IMR-90 (cell line): Measurements from ENCODE around the gene SH2D6.

Source experiments
- BHLHE40 ChIP-seq: fragments of 150-350 bp; IDR thresholded peaks from 2 replicates; pipeline ENCODE4 v1.6.1; 2016; ENCODE audit warnings: mild to moderate bottlenecking, low read depth, low read length
- CEBPB ChIP-seq: IDR thresholded peaks from 2 replicates; pipeline ENCODE4 v1.6.1; 2012; ENCODE audit warnings: low read depth, low read length, improper control_type of control experiment
- CHD1 ChIP-seq: IDR thresholded peaks from 2 replicates; pipeline ENCODE4 v1.6.1; 2012; ENCODE audit warnings: low read depth, low read length, improper control_type of control experiment
- FOS ChIP-seq: fragments of 150-350 bp; IDR thresholded peaks from 2 replicates; pipeline ENCODE4 v1.6.1; 2016; ENCODE audit warnings: low read depth, low read length
- MAFK ChIP-seq: IDR thresholded peaks from 2 replicates; pipeline ENCODE4 v1.6.1; 2012; ENCODE audit warnings: low read depth, low read length, improper control_type of control experiment
- MXI1 ChIP-seq: IDR thresholded peaks from 2 replicates; pipeline ENCODE4 v1.6.1; 2012; ENCODE audit warnings: low read depth, mild to moderate bottlenecking, low read length, moderate library complexity, borderline replicate concordance
- POLR2A ChIP-seq: IDR thresholded peaks from 2 replicates; pipeline ENCODE4 v1.6.1; 2012; ENCODE audit warnings: mild to moderate bottlenecking, low read depth, low read length
- RAD21 ChIP-seq: IDR thresholded peaks from 2 replicates; pipeline ENCODE4 v1.6.1; 2012; ENCODE audit warnings: low read length, improper control_type of control experiment
- RCOR1 ChIP-seq: IDR thresholded peaks from 2 replicates; pipeline ENCODE4 v1.6.1; 2012; ENCODE audit warnings: mild to moderate bottlenecking, low read length, improper control_type of control experiment; ENCODE audit not compliant: insufficient replicate concordance
- RFX5 ChIP-seq: IDR thresholded peaks from 2 replicates; pipeline ENCODE4 v1.8.0; 2012; ENCODE audit warnings: low read depth, mild to moderate bottlenecking, low read length, moderate library complexity
- SMC3 ChIP-seq: fragments of 150-350 bp; IDR thresholded peaks from 2 replicates; pipeline ENCODE4 v1.6.1; 2016; ENCODE audit warnings: low read depth, mild to moderate bottlenecking, antibody characterized with exemption, low read length, moderate library complexity
- TF ChIP-seq, protein P1 (sequence below): conservative IDR thresholded peaks from 2 replicates; pipeline ENCODE4 v1.5.1; 2012; ENCODE audit warnings: mild to moderate bottlenecking, low read depth, low read length, improper control_type of control experiment
- TF ChIP-seq, protein P2 (sequence below): fragments of 150-350 bp; IDR thresholded peaks from 2 replicates; pipeline ENCODE4 v1.6.1; 2017; ENCODE audit warnings: mild to moderate bottlenecking, antibody characterized with exemption, low read length, low read depth
- TF ChIP-seq, protein P3 (sequence below): fragments of 150-350 bp; IDR thresholded peaks from 2 replicates; pipeline ENCODE4 v1.6.1; 2016; ENCODE audit warnings: low read depth, mild to moderate bottlenecking, low read length, moderate library complexity, borderline replicate concordance

DNA sequence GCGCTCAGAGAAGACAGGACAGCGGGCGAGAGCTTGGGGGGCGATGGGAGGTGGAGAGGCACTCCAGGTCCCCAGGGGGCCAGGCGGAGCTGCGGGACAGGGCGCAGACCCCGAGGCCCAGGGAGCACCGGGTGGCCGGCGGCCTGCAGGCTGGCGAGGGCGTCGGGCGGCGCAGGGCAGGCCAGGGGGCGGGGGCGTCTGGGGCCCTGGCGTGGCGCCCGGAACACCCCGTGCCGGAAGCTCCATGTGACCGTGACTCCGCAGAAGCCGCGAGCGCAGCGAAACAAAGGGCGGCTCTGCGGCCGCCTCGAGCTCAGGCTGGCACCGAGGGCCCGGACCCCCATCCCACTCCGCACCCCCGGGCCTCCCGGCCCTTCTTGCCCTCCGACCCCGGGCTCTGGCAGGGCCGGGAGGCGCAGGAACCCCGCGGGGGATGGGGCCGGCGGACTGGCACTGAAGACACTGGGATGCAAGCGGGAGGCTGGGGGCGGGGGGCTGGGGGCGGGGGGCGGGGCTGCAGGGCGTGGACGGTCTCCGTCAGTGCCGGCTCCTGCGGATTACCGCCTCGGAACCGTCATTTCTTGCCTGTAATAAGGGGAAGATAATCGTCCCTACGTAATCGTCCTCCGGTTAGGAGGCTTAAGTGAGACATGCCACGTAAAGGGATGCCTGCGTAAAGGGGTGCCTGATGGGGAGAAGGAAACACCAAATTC is 19.1 kb downstream of the SH2D6 start:
- TF ChIP-seq, protein P1, sequence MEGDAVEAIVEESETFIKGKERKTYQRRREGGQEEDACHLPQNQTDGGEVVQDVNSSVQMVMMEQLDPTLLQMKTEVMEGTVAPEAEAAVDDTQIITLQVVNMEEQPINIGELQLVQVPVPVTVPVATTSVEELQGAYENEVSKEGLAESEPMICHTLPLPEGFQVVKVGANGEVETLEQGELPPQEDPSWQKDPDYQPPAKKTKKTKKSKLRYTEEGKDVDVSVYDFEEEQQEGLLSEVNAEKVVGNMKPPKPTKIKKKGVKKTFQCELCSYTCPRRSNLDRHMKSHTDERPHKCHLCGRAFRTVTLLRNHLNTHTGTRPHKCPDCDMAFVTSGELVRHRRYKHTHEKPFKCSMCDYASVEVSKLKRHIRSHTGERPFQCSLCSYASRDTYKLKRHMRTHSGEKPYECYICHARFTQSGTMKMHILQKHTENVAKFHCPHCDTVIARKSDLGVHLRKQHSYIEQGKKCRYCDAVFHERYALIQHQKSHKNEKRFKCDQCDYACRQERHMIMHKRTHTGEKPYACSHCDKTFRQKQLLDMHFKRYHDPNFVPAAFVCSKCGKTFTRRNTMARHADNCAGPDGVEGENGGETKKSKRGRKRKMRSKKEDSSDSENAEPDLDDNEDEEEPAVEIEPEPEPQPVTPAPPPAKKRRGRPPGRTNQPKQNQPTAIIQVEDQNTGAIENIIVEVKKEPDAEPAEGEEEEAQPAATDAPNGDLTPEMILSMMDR = no peak
- TF ChIP-seq SMC3 (no peak), RFX5 (no peak), POLR2A (peak; percentile 78), RCOR1 (no peak), CHD1 (no peak), RAD21 (no peak), CEBPB (no peak), MXI1 (peak; percentile 69; the same call in 1 of the 2 replicates), BHLHE40 (peak; percentile 65; the same call in 1 of the 2 replicates), FOS (0 out of 2 replicates have a peak, but pooled peaks have one; percentile 6), MAFK (peak; percentile 38; the same call in 1 of the 2 replicates)
- TF ChIP-seq, protein P2, sequence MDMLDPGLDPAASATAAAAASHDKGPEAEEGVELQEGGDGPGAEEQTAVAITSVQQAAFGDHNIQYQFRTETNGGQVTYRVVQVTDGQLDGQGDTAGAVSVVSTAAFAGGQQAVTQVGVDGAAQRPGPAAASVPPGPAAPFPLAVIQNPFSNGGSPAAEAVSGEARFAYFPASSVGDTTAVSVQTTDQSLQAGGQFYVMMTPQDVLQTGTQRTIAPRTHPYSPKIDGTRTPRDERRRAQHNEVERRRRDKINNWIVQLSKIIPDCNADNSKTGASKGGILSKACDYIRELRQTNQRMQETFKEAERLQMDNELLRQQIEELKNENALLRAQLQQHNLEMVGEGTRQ = peak; percentile 94
- TF ChIP-seq, protein P3, sequence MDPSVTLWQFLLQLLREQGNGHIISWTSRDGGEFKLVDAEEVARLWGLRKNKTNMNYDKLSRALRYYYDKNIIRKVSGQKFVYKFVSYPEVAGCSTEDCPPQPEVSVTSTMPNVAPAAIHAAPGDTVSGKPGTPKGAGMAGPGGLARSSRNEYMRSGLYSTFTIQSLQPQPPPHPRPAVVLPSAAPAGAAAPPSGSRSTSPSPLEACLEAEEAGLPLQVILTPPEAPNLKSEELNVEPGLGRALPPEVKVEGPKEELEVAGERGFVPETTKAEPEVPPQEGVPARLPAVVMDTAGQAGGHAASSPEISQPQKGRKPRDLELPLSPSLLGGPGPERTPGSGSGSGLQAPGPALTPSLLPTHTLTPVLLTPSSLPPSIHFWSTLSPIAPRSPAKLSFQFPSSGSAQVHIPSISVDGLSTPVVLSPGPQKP = no peak
